HG03354 (cell line): ENCODE data around the gene LRRFIP1.
"Not testable (repeated sequence)": the region's sequence is repeated elsewhere in the genome, so short reads cannot be mapped to it uniquely, and the experiment has no call there.

ENCODE experiments used
- ATAC-seq: cut with Tn5 transposase; IDR thresholded peaks from one replicate; pipeline ENCODE4 v1.9.1; 2021; ENCODE audit warnings: mild to moderate bottlenecking; ENCODE audit not compliant: unreplicated experiment, poor library complexity, severe bottlenecking

The LRRFIP1 gene

DNA sequence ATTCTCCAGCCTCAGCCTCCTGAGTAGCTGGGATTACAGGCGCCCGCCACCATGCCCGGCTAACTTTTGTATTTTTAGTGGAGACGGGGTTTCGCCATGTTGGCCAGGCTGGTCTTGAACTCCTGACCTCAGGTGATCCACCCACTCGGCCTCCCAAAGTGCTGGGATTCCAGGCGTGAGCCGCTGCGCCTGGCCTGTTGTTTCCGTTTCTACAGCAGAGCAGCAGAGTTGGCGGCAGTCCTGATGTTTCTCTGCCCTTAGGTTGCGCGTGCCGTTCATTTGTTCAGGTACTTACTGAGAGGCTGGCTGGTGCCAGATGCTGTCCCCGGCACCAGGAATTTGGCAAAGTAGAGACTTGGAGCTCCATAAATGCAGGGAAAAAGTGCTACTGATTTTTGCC, 123.1 kb downstream of the LRRFIP1 start:
- ATAC-seq, result not testable (repeated sequence)

DNA sequence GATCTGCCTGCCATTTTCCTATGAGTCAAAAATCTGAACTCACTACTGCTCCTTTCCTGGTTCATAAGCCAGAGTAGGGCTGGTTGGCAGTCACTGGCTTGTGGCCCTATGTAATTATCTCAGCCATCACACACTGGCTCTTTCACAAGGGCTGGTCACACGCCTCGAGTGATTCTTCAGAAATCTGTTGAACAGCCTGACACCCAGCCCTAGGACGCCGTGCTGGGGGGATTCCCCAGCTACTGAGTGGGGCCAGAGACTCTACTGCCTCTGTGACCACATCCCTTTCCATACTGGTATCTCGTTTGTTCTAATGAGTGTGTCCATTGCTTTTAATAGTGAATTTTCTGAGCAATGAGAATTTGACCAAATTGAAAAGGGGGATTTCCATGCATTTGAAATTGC, 125.4 kb downstream of the LRRFIP1 start:
- ATAC-seq, result peak; percentile 99

GRCh38 chr2:237754182-237754581, 126.8 kb downstream of the LRRFIP1 start:
- ATAC-seq, result no peak

- no peak for ATAC-seq
Observed at GRCh38 chr2:237754626-237755248, 127.3 kb downstream of the LRRFIP1 start.

DNA sequence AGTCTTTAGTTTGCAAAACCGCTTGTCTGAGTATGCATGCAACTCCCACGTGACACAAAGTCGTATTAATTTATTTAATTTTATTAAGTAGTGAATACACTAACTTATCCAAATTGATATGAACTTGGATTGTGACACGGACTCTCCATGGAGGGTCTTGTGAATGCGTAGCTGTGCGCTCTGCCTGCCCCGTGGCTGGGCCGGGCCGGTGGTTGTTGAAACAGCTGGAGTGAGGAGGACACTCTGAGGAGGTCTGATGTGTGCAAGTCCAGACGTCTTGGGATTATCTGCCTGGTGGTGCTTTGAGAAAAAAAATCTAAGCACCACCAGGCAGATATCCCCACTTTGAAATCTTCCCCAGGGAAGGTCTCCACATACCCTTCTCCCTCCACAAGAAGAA, 130.2 kb downstream of the LRRFIP1 start:
- ATAC-seq, result no peak

- no peak for ATAC-seq
Observed at GRCh38 chr2:237758185-237758584, 130.8 kb downstream of the LRRFIP1 start.

- ATAC-seq, result no peak
Observed at GRCh38 chr2:237759176-237759575, 131.8 kb downstream of the LRRFIP1 start.

GRCh38 chr2:237760506-237761502, 133.4 kb downstream of the LRRFIP1 start:
- ATAC-seq, result no peak

DNA sequence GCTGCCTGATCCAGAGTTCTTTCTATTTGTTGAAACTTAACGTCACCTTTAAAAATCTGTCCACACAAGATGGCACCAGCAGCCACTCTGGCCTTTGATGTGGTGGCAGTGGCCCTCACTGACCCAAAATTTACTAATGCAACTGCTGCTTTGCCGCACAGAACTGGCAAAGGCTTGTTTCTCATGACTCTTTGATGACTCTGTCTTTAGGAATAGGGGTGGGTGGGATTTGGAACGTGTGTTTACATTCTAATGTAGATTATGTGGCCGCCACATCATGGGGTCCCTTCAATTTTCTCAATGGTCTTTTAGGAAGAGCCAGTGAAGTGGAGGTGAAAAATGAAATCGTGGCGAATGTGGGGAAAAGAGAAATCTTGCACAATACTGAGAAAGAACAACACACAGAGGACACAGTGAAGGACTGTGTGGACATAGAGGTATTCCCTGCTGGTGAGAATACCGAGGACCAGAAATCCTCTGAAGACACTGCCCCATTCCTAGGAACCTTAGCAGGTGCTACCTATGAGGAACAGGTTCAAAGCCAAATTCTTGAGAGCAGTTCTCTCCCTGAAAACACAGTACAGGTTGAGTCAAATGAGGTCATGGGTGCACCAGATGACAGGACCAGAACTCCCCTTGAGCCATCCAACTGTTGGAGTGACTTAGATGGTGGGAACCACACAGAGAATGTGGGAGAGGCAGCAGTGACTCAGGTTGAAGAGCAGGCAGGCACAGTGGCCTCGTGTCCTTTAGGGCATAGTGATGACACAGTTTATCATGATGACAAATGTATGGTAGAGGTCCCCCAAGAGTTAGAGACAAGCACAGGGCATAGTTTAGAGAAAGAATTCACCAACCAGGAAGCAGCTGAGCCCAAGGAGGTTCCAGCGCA, 135.2 kb downstream of the LRRFIP1 start:
- ATAC-seq, result not testable (repeated sequence)

- ATAC-seq, result no peak
Observed at GRCh38 chr2:237763812-237764211, 136.4 kb downstream of the LRRFIP1 start.

GRCh38 chr2:237765122-237765521, 137.7 kb downstream of the LRRFIP1 start:
- ATAC-seq, result not testable (repeated sequence)

GRCh38 chr2:237765875-237766274, 138.5 kb downstream of the LRRFIP1 start:
- ATAC-seq, result no peak

GRCh38 chr2:237766340-237766739, 139.0 kb downstream of the LRRFIP1 start:
- ATAC-seq, result no peak

- no peak for ATAC-seq
Observed at GRCh38 chr2:237772513-237772912, 145.1 kb downstream of the LRRFIP1 start.

GRCh38 chr2:237773826-237774225, 146.4 kb downstream of the LRRFIP1 start:
- ATAC-seq, result no peak

DNA sequence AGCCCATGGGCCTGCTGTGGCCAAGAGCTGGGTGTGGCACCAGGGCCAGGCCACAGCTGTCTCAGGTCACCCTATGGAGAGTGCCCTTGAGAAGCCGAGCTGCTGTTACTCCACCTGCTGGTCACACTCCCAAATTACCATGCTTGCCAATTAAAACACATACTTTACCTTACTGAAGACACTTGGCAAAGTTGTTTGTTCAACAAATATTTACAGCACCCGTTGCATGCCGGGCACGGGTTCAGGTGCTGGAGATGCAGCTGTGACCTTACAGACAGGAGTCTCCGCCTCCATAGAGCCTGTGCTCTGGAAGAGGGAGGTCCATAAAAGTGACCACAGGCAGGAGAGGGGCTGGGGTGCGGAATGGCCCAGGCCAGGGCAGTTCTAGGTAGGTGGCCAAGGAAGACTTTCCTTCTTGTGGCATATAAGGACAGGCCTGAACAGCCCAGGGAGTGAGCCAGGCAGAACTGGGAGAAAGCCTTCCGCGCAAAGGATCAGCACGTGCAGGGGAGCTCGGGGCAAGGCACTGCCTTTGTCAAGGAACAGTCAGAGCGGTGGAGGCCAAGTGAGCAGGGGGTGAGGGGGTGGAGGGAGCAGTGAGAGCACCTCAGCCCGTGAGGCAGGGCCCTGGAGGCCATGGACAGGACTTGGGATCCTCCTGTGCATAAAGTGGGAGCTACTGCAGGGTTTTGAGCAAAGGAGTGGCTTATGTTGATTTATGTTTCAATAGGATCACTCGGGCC, 147.6 kb downstream of the LRRFIP1 start:
- ATAC-seq, result no peak

DNA sequence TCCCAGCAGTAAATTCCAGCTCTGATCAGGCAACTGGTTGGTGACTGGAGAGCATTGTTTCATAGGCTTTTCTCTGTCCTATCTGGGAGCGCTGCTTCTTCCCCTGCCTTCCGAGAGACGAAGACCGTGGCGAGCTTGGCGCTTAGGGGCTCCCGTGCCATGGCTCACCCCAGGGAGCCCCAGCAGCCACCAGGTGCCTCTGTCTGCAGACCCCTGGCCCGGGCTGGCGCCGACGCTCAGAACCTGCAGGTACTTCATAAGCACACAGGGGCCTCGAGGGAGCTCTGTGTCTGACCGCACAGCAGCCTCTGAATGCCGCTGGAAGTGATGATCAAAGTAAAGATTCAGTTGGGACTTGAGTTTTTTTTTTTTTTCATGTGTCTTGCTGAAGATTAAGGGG, 152.1 kb downstream of the LRRFIP1 start:
- no peak for ATAC-seq

DNA sequence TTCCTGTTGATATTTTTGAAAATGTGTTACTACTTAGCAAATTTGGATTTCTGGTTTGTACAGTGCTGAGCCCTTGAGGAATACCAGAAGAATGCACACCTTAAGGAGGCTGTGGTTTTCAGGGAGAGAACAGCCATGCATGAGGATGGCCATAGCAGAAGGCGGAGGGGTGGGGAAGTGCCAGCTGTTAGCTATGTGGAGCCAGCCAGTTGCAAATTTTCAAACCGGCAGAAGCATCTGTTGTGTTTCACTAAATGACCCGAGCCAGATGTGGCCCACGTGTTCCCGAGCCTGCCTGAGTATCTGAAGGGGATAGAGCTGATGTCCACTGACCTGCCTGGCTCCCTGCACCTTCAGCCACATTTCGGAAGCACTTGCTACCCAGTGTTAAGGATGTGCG, 154.8 kb downstream of the LRRFIP1 start:
- no peak for ATAC-seq

DNA sequence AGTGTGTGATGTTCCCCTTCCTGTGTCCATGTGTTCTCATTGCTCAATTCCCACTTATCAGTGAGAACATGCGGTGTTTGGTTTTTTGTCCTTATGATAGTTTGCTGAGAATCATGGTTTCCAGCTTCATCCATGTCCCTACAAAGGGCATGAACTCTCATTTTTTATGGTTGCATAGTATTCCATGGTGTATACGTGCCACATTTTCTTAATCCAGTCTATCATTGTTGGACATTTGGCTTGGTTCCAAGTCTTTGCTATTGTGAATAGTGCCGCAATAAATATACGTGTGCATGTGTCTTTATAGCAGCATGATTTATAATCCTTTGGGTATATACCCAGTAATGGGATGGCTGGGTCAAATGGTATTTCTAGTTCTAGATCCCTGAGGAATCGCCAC, 156.3 kb downstream of the LRRFIP1 start:
- ATAC-seq, result not testable (repeated sequence)
